DND-41 (cell line): ENCODE measurements around the gene MORN1.

Experiments used
- ATAC-seq: fragments of 200-7000 bp; cut with Tn5 transposase; 3 replicates; pipeline ENCODE4 v1.9.1; 2021; ENCODE audit warnings: low read depth; ENCODE audit not compliant: insufficient read depth
- DNase-seq: peaks from one replicate; pipeline ENCODE4 v3.0.0-alpha.2; 2020
- H2AFZ ChIP-seq: 2 replicates; pipeline ENCODE4 v1.6.0; 2012; ENCODE audit warnings: low read depth, low read length
- H3K27ac ChIP-seq: 2 replicates; pipeline ENCODE4 v1.5.1; 2012; ENCODE audit warnings: low read length, inconsistent platforms
- H3K27me3 ChIP-seq: fragments of 200-600 bp; sonication (generic); 2 replicates; pipeline ENCODE4 v1.6.0; 2012; ENCODE audit warnings: low read length, mild to moderate bottlenecking, inconsistent platforms; ENCODE audit not compliant: insufficient read depth, poor library complexity
- H3K36me3 ChIP-seq: 2 replicates; pipeline ENCODE4 v1.5.1; 2012; ENCODE audit warnings: low read length, inconsistent platforms; ENCODE audit not compliant: insufficient read depth
- H3K4me1 ChIP-seq: 2 replicates; pipeline ENCODE4 v1.5.1; 2012; ENCODE audit warnings: mild to moderate bottlenecking, low read length; ENCODE audit not compliant: insufficient read depth
- H3K4me2 ChIP-seq: 2 replicates; pipeline ENCODE4 v1.6.0; 2012; ENCODE audit warnings: mild to moderate bottlenecking, moderate library complexity, low read length, inconsistent platforms; ENCODE audit not compliant: insufficient read depth
- H3K4me3 ChIP-seq, 2 experiments: fragments of 200-600 bp in 1 of 2; shearing (Covaris generic) in 1 of 2; 2 replicates each; pipeline ENCODE4 v1.5.1; 2012 to 2016; ENCODE audit warnings: inconsistent platforms in 2 of 2, low read length in 2 of 2, mild to moderate bottlenecking in 2 of 2, low read depth in 1 of 2, moderate library complexity in 1 of 2
- H3K79me2 ChIP-seq: 2 replicates; pipeline ENCODE4 v1.6.0; 2012; ENCODE audit warnings: low read length, inconsistent platforms; ENCODE audit not compliant: insufficient read depth
- H3K9ac ChIP-seq: 2 replicates; pipeline ENCODE4 v1.6.0; 2012; ENCODE audit warnings: low read depth, mild to moderate bottlenecking, inconsistent platforms, low read length, moderate library complexity
- H3K9me3 ChIP-seq: 2 replicates; pipeline ENCODE4 v1.5.1; 2012; ENCODE audit warnings: low read length, moderate library complexity, mild to moderate bottlenecking, inconsistent platforms; ENCODE audit not compliant: insufficient read depth, severe bottlenecking
- H4K20me1 ChIP-seq: 2 replicates; pipeline ENCODE4 v1.6.0; 2012; ENCODE audit warnings: low read length; ENCODE audit not compliant: insufficient read depth
- EZH2 ChIP-seq: IDR thresholded peaks from 3 replicates; pipeline ENCODE4 v1.6.1; 2012; ENCODE audit warnings: borderline replicate concordance, low read depth, mild to moderate bottlenecking, moderate library complexity, low read length, inconsistent platforms; ENCODE audit not compliant: severe bottlenecking
- TF ChIP-seq, protein P1 (sequence below): IDR thresholded peaks from 2 replicates; pipeline ENCODE4 v1.5.1; 2012; ENCODE audit warnings: borderline replicate concordance, low read length, moderate library complexity, mild to moderate bottlenecking; ENCODE audit not compliant: poor library complexity, severe bottlenecking; ENCODE audit errors: extremely low read depth

The MORN1 gene

DNA sequence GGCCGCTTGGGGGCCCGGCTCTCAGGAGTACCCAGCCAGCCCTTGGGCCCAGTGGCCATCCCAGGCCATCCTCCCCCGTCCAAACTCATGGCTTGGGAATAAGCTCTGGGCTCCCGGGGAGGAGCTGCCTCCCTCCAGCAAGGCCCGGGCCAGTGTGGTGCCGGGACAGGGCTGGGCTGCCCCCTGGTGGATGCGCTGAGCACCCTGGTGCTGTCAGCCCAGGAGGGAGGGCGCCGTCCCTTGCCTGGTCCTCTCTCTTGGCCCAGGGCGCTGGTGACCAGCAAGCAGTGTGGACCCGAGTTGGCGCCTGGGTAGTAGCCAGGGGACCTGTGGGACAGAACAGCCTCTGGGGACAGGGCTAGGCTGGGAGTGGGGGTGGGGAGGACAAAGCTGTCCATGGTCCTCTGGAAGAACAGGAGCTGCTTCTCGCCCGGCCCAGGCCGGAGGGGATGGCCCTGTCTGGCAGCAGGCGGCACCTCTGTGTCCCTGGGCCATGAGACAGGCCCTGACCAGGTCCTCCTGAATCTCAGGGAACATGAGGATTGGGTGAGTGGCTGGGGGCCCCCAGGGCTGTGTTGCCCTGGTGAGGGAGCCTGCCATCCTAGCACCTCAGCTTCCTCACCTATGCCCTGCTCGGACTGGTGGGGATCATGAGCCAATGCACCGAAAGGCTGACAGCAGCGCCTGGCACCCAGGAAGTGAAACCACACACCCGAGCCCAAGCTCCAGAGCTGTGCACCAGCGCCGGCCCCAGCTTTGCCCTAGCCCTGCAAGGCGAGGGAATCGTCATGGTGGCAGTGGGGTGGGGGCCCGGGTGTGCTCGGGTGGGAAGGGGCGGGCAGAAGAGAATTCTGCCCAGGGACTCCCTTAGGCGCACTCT lies 9.4 kb downstream of the MORN1 start:
- no peak for TF ChIP-seq EZH2
- TF ChIP-seq, protein P1, sequence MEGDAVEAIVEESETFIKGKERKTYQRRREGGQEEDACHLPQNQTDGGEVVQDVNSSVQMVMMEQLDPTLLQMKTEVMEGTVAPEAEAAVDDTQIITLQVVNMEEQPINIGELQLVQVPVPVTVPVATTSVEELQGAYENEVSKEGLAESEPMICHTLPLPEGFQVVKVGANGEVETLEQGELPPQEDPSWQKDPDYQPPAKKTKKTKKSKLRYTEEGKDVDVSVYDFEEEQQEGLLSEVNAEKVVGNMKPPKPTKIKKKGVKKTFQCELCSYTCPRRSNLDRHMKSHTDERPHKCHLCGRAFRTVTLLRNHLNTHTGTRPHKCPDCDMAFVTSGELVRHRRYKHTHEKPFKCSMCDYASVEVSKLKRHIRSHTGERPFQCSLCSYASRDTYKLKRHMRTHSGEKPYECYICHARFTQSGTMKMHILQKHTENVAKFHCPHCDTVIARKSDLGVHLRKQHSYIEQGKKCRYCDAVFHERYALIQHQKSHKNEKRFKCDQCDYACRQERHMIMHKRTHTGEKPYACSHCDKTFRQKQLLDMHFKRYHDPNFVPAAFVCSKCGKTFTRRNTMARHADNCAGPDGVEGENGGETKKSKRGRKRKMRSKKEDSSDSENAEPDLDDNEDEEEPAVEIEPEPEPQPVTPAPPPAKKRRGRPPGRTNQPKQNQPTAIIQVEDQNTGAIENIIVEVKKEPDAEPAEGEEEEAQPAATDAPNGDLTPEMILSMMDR = peak; percentile 89
- no peaks in the 10 kb centered on the region for H3K79me2 ChIP-seq
- no peaks in the 10 kb centered on the region; the same call in 1 of the 2 replicates for H3K4me1 ChIP-seq
- no peak overlapping the region for H3K9ac ChIP-seq
- no peak overlapping the region for H2AFZ ChIP-seq
- peaks cover 15% of the 10 kb centered on the region for H4K20me1 ChIP-seq
- no peaks in the 10 kb centered on the region for H3K27me3 ChIP-seq
- H3K4me3 ChIP-seq = no peak overlapping the region
- DNase-seq (peak; percentile 73), ATAC-seq (peak; percentile 91)
- no peak overlapping the region for H3K27ac ChIP-seq
- no peaks in the 10 kb centered on the region for H3K9me3 ChIP-seq
- H3K36me3 ChIP-seq = peaks cover 3% of the 10 kb centered on the region; the same call in 1 of the 2 replicates
- no peak overlapping the region for H3K4me2 ChIP-seq

DNA sequence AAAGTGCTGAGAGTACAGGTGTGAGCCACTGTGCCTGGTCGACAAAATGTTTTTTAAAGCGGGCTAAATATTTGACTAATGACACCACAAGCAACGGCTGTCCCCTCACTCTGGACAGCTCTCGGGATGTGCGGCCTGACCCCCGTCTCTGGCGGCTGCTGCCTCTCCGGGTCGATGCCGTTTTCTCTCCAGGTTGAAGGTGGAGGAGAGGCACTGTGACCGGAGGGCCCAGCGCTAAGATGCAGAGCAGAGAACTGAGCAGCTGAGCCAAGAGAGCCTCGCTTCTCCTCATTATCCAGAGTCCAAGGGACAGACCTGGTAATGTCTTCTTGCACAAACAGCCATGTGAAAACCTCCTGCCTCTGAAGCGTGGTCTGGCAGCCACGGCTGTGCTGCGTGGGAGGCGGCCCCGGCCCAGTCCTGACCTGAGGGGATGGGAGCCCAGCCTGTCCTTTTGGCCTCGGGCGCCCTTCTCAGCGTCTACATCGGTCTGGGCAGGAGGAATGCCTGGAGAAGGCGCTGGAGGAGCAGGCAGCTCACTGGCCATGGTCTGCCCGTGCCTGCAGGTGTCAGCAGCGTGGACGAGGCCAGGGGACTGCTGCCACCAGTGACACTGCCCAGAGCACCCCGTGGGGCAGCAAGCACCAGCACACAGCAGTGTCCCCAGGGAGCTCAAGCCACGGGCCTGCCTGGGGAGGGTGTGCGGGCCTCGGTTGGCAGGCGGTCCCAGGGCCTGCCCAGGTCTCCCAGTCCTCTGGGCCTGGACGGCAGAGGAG lies 10.3 kb downstream of the MORN1 start:
- Histone ChIP-seq H3K9ac (no peak overlapping the region), H3K27me3 (no peaks in the 10 kb centered on the region), H3K4me1 (no peaks in the 10 kb centered on the region; the same call in 1 of the 2 replicates), H2AFZ (no peak overlapping the region), H3K79me2 (no peaks in the 10 kb centered on the region), H3K36me3 (no peaks in the 10 kb centered on the region; the same call in 1 of the 2 replicates), H3K27ac (no peak overlapping the region), H4K20me1 (peaks cover 15% of the 10 kb centered on the region), H3K4me3 (no peak overlapping the region), H3K9me3 (no peaks in the 10 kb centered on the region), H3K4me2 (no peak overlapping the region)
- no peak for DNase-seq
- no peak for TF ChIP-seq EZH2
- TF ChIP-seq, protein P1 = no peak
- ATAC-seq = no peak

DNA sequence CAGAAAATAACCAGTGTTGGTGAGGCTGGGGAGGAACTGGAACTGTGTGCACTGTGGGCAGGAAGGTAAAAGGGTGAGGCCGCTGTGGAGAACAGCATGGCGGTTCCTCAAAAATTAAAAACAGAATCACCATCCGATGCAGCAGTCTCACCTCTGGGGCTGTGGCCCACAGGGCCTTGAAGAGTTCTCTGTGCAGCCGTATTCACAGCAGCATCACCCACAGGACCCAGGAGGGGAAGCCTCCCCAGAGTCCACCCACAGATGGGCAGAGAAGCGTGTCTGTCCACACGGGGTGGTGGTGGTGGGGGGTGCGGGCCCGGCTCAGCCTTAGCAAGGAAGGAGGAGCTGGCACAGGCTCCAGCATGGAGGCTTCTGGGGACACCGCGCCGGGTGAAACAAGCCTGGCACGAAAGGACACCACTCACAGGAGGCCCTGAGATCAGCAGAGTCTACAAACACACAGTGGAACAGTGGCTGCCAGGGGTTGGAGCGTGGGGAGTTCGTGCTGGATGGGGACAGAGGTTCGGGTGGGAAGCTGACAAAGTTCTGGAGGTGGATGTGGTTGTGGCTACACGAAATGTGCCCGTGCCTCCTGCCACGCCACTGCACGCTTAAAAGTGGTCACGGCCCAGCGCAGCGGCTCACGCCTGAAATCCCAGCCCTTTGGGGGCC lies 11.5 kb downstream of the MORN1 start:
- no peak overlapping the region for H3K4me2 ChIP-seq
- H2AFZ ChIP-seq = no peak overlapping the region
- no peak overlapping the region for H3K27ac ChIP-seq
- TF ChIP-seq, protein P1 = no peak
- no peak for TF ChIP-seq EZH2
- peaks cover 15% of the 10 kb centered on the region for H4K20me1 ChIP-seq
- no peak overlapping the region for H3K4me3 ChIP-seq
- no peak for DNase-seq
- no peak overlapping the region for H3K9ac ChIP-seq
- H3K36me3 ChIP-seq = no peaks in the 10 kb centered on the region
- no peaks in the 10 kb centered on the region; the same call in 1 of the 2 replicates for H3K4me1 ChIP-seq
- no peak for ATAC-seq
- no peaks in the 10 kb centered on the region for H3K79me2 ChIP-seq
- no peaks in the 10 kb centered on the region for H3K9me3 ChIP-seq
- no peaks in the 10 kb centered on the region for H3K27me3 ChIP-seq
